Esophagus squamous epithelium (tissue), 5 donors: ENCODE data around the gene MTA2. TPM values are rescaled to one million over a fixed set of nuclear protein-coding genes. Genes with fewer than 3 reads are reported as not detected.
A peak's percentile ranks its signal among the peaks of the same experiment; 100 is the strongest.
"Not testable (repeated sequence)": the region's sequence is repeated elsewhere in the genome, so short reads cannot be mapped to it uniquely, and the experiment has no call there.

ENCODE experiments used
- DNase-seq: peaks from one replicate; lab custom pipeline; 2025; lab: John Stamatoyannopoulos, UW
- H3K27ac ChIP-seq, 4 donors: fragments of 200-600 bp; sonication (generic); one replicate each; pipeline ENCODE4 v1.5.1; 2016 to 2019; ENCODE audit warnings: mild to moderate bottlenecking in 1 of 4
- H3K27me3 ChIP-seq, 4 donors: fragments of 200-600 bp; sonication (generic); 1 replicate in 3 of 4; 2 replicates in 1 of 4; pipeline versions ENCODE4 v1.5.1 to v1.6.0; 2017 to 2021; ENCODE audit warnings: antibody characterized with exemption in 1 of 4
- H3K36me3 ChIP-seq, 3 donors: fragments of 200-600 bp; sonication (generic); one replicate each; pipeline ENCODE4 v1.5.1; 2016 to 2019
- H3K4me1 ChIP-seq, 3 donors: fragments of 200-600 bp; sonication (generic); one replicate each; pipeline ENCODE4 v1.5.1; 2017 to 2019
- H3K4me3 ChIP-seq, 4 donors: fragments of 200-600 bp; sonication (generic); 1 replicate in 3 of 4; 2 replicates in 1 of 4; pipeline ENCODE4 v1.5.1; 2016 to 2019; ENCODE audit warnings: mild to moderate bottlenecking in 2 of 4, moderate library complexity in 1 of 4
- H3K9me3 ChIP-seq, 3 donors: fragments of 200-600 bp; sonication (generic); one replicate each; pipeline ENCODE4 v1.5.1; 2016 to 2019
- POLR2A ChIP-seq, 4 donors: fragments of 450-650 bp; IDR thresholded peaks; one replicate each; pipeline ENCODE4 v1.6.1; 2017; ENCODE audit warnings: antibody characterized with exemption in 4 of 4, mild to moderate bottlenecking in 4 of 4, moderate library complexity in 3 of 4
- WGBS, 2 donors: methylation state at CpG; one replicate each; pipeline ENCODE4 v1.1.5; 2018; 5-methylcytosine and 5-hydroxymethylcytosine counted together
- intact Hi-C: fragments of 100-400 bp; cut with DNase I; formaldehyde crosslinking; loops from one replicate; pipeline ENCODE4 v1.15.0; 2022
- total RNA-seq, 4 donors: library from RNA; depleted of rRNA; stranded (reverse); fragments of >200 nt; gene quantifications; one replicate each; pipeline ENCODE4 v1.1.0, GENCODE V29; 2016
- TF ChIP-seq, protein P1 (sequence below), 6 experiments: fragments of 450-650 bp in 4 of 6; fragments of 200-600 bp in 2 of 6; sonication (generic) in 2 of 6; IDR thresholded peaks; one replicate each; pipeline ENCODE4 v1.5.1; 2016 to 2019; ENCODE audit warnings: antibody characterized with exemption in 6 of 6, mild to moderate bottlenecking in 4 of 6, moderate library complexity in 4 of 6
- donor health status: DM: yes; HTN: yes; CAD: no.

Gene MTA2
- total RNA-seq, 4 donors from 2014 or later, result 103 to 132 (median 111) TPM

DNA sequence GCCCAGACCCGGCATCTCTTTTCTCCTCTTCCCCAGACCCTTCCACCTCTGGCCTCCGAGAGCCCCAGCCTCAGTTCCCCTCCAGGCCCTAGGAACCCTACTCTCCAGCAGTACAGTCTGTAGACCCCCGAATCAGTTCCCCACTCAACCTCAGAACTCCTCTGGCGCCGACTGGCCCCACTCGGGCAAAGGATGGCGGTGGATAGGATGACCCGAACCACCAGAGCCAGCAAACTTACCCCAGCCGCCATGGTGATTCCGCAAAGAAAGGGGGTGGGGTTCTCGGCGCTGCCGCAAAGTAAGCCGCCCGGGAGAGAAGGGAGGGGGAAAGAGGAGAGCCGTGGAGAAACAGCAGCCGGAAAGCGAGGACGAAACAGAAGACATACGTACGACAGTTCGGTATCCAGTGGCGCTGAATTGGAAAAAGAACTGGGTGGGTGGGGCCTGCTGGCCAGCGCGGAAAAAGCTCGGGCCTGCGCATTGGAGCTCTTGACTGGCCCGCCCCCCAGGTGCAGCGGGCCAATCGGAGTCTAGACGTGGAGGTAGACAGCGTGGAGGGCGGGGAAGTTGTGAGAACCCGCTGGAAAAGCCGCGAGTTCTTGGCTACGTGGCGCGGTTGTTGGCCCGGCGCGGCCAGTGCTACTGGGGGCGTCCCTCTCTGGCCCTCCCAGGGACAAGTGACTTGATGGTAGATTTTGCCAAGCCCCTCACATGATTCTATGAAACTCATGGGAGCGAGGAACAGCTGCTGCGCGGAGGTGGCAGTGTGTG is 27.9 kb downstream of the MTA2 start, which contains the start of gene EEF1G:
TSS of gene EEF1G (minus strand) at position 300 of the 771 bp plus-strand sequence. CDS start at position 251, 49 bp downstream.
- peak within 1 kb of the TSS; percentile 86 to 96 (median 93) for H3K27ac ChIP-seq
- peak; percentile 94 for DNase-seq
- peaks cover 24 to 78% (median 38%) of the 10 kb centered on the region in 3 donors for H3K4me1 ChIP-seq
- intact Hi-C loops, result no loop called here
- TF ChIP-seq, protein P1, sequence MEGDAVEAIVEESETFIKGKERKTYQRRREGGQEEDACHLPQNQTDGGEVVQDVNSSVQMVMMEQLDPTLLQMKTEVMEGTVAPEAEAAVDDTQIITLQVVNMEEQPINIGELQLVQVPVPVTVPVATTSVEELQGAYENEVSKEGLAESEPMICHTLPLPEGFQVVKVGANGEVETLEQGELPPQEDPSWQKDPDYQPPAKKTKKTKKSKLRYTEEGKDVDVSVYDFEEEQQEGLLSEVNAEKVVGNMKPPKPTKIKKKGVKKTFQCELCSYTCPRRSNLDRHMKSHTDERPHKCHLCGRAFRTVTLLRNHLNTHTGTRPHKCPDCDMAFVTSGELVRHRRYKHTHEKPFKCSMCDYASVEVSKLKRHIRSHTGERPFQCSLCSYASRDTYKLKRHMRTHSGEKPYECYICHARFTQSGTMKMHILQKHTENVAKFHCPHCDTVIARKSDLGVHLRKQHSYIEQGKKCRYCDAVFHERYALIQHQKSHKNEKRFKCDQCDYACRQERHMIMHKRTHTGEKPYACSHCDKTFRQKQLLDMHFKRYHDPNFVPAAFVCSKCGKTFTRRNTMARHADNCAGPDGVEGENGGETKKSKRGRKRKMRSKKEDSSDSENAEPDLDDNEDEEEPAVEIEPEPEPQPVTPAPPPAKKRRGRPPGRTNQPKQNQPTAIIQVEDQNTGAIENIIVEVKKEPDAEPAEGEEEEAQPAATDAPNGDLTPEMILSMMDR (IDR thresholded peaks at IDR 0.05), result peak in 1 of 6 experiments; percentile 30
- TF ChIP-seq POLR2A (IDR thresholded peaks at IDR 0.05), result peak in 3 of 4 donors; percentile 20 to 75 (median 67)
- WGBS, 2 donors, result 0 to 1% methylated on average over 24 to 39 of the region's 46 CpGs
- peak within 1 kb of the TSS; percentile 58 to 89 (median 82) for H3K4me3 ChIP-seq
- no peaks in the 10 kb centered on the region for H3K9me3 ChIP-seq
- H3K36me3 ChIP-seq, result peaks cover 0 to 74% (median 30%) of the 10 kb centered on the region in 3 donors
- no peaks in the 10 kb centered on the region for H3K27me3 ChIP-seq

DNA sequence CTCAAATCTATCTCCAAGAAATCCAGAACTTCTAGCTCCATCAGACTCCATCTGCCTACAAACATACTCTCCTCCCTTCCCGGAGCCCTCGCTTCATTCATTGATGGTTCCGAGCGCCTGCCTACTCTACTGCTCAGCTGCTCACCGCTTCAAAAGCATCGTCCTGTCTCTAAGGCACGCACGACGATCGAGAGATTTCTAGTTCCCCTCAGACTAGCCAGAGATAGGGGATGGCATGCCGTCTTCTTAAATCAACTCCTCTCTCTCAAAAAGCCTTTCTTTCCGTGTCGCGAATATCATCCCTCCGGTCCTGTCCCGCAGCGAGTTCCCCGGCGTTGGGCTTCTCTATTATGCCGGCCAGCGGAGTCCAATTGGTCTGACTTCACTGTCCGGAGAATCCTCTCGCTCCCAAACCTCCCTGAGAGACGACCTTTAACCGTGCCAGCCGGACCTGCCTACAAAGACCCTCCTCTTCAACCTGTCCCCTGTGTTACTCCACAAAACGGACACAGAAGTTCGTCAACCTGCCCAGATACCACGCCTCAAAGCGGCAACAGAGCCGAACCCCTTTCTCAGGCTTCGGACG is 28.6 kb downstream of the MTA2 start:
- no peak for DNase-seq
- Histone ChIP-seq H3K36me3 (peaks cover 0 to 74% (median 26%) of the 10 kb centered on the region in 3 donors), H3K9me3 (no peaks in the 10 kb centered on the region), H3K4me3 (peak overlapping the region; percentile 58 to 89 (median 82)), H3K27ac (peak overlapping the region; percentile 82 to 96 (median 90)), H3K4me1 (peaks cover 24 to 78% (median 38%) of the 10 kb centered on the region in 3 donors), H3K27me3 (no peaks in the 10 kb centered on the region)
- WGBS, 2 donors, result 0 to 1% methylated on average over 29 to 31 of the region's 33 CpGs
- TF ChIP-seq POLR2A (IDR thresholded peaks at IDR 0.05), result no peak
- TF ChIP-seq, protein P1 (IDR thresholded peaks at IDR 0.05), result no peak
- intact Hi-C loops, result no loop called here

DNA sequence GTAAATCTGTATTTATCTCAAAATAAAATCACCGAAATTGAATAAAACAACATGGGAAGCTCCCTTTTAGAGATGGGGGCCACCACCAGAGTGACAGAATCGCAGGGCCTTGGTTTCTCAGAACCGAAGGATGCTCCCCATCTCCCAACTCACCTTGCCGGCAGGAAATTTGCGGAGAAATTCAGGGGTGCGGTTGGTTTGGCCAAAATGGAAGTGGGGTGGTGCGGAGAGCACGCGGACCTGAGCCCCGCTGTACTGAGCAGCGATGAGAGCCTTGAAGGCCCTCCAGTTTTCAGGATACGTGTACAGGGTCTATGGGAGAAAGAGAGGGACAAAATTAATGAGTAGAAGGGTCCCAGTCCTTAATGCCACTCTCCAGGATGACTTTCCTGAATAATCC is 29.2 kb downstream of the MTA2 start:
- no peaks in the 10 kb centered on the region for H3K9me3 ChIP-seq
- WGBS, 2 donors, result 53 to 61% methylated on average over 12 of the region's 12 CpGs
- intact Hi-C loops, result no loop called here
- H3K4me3 ChIP-seq, result peak overlapping the region; percentile 58 to 89 (median 82)
- H3K36me3 ChIP-seq, result peaks cover 0 to 74% (median 29%) of the 10 kb centered on the region in 3 donors
- DNase-seq, result no peak
- no peaks in the 10 kb centered on the region for H3K27me3 ChIP-seq
- peak overlapping the region; percentile 82 to 96 (median 90) for H3K27ac ChIP-seq
- peaks cover 24 to 75% (median 38%) of the 10 kb centered on the region in 3 donors for H3K4me1 ChIP-seq
- TF ChIP-seq, protein P1 (IDR thresholded peaks at IDR 0.05), result no peak
- no peak for TF ChIP-seq POLR2A (IDR thresholded peaks at IDR 0.05)

DNA sequence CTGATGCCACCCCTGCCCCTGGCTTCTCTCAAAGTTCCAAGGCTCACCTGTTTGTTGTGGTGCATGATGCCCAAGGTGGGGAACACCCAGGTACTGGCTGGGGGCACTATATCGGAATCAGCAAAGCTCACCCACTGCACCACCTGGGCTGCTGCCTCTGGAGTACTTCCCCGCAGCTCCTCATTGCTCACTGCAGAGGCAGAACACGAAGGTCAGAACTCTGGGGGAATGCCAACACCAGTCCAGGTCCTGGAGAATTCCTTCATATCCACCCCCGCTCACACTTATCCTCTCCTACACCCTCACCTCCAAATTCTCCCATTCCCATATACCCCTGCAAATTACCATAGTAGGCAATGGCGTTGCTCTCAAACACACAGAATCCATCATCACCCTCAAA is 30.2 kb downstream of the MTA2 start:
- H3K27me3 ChIP-seq, H3K9me3 ChIP-seq, H3K4me3 ChIP-seq, intact Hi-C loops, DNase-seq: not testable (repeated sequence)
- WGBS, 2 donors, result 44 to 81% methylated on average over 3 to 4 of the region's 5 CpGs
- H3K4me1 ChIP-seq, result peaks cover 19 to 67% (median 36%) of the 10 kb centered on the region in 3 donors
- H3K36me3 ChIP-seq, result peaks cover 0 to 74% (median 38%) of the 10 kb centered on the region in 3 donors
- peak overlapping the region in 1 of 4 donors; percentile 96 for H3K27ac ChIP-seq

DNA sequence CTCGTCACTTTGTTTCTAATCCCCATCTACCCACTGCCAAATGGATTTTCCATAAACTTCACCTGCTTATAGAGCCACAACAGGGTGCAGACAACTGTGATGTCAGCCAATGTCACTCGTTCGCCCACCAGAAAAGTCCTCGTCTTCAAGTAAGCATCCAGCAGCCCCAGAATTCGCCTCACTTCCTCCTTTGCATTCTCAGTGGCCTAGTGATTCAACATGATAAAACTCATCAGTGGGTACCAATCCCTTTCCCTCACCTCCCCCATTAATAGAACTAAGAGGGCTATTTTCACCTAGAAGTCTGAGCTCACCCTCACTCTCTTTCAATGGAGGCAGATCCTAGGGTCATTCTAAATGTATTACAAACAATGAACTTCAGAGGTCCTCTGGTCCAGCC is 30.8 kb downstream of the MTA2 start:
- H3K36me3 ChIP-seq, result peaks cover 0 to 74% (median 41%) of the 10 kb centered on the region in 3 donors
- peak overlapping the region in 1 of 4 donors; percentile 11 for H3K27ac ChIP-seq
- peaks cover 17 to 67% (median 31%) of the 10 kb centered on the region in 3 donors for H3K4me1 ChIP-seq
- intact Hi-C loops, H3K27me3 ChIP-seq, H3K4me3 ChIP-seq, H3K9me3 ChIP-seq, DNase-seq: not testable (repeated sequence)
- WGBS, 2 donors, result 84 to 87% methylated on average over 5 of the region's 5 CpGs

DNA sequence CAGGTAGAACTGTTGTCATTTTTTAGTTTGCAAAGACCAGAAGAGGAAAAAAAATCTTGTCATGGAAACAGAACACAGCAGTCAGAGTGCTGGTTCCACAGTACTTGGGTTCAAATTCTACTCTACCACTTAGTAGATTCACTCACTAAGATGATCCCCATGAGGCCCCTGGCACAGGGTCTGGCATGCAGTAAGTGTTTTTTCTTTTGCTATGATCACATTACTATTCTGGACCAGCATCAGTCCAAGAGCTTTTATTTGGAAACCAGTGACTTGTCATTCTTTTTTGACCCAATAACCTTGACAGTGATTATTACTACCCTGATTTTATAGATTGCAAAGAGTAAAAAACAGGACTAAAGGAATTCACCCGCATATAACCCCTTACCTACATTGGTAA is 32.1 kb downstream of the MTA2 start:
- intact Hi-C loops, result no loop called here
- Histone ChIP-seq H3K4me1 (peaks cover 4 to 56% (median 18%) of the 10 kb centered on the region in 3 donors), H3K36me3 (peaks cover 0 to 81% (median 47%) of the 10 kb centered on the region in 3 donors), H3K27me3 (no peaks in the 10 kb centered on the region), H3K4me3 (no peak overlapping the region), H3K27ac (peak overlapping the region in 1 of 4 donors; percentile 9), H3K9me3 (no peaks in the 10 kb centered on the region)
- no peak for DNase-seq
- WGBS, 2 donors, result 50 to 74% methylated on average over 1 of the region's 1 CpG
- TF ChIP-seq, protein P1 (IDR thresholded peaks at IDR 0.05), result no peak
- no peak for TF ChIP-seq POLR2A (IDR thresholded peaks at IDR 0.05)
